Type B pancreatic cell (in vitro differentiated cells): ENCODE data around the gene PAMR1. TPM values are rescaled to one million over a fixed set of nuclear protein-coding genes. Genes with fewer than 3 reads are reported as not detected.

Experiments used
- DNase-seq: peaks from one replicate; pipeline ENCODE4 v3.0.0; 2021; ENCODE audit warnings: mixed read lengths; ENCODE audit not compliant: unreplicated experiment; ENCODE audit errors: extremely low spot score
- H3K27ac Mint-ChIP-seq: 2 replicates; pipeline ENCODE4 v1.8.0; 2021; ENCODE audit warnings: mild to moderate bottlenecking, mixed read lengths
- H3K27me3 Mint-ChIP-seq: 2 replicates; pipeline ENCODE4 v1.8.0; 2021; ENCODE audit warnings: mixed read lengths
- H3K36me3 Mint-ChIP-seq: 2 replicates; pipeline ENCODE4 v1.8.0; 2021; ENCODE audit warnings: mixed read lengths
- H3K4me1 Mint-ChIP-seq: one replicate; pipeline ENCODE4 v1.8.0; 2021; ENCODE audit warnings: mixed read lengths; ENCODE audit not compliant: unreplicated experiment
- H3K4me3 Mint-ChIP-seq: 2 replicates; pipeline ENCODE4 v1.8.0; 2021; ENCODE audit warnings: mild to moderate bottlenecking, mixed read lengths
- H3K9me3 Mint-ChIP-seq: 2 replicates; pipeline ENCODE4 v1.8.0; 2021; ENCODE audit warnings: mixed read lengths
- total RNA-seq: library from RNA; stranded (reverse); gene quantifications from 2 replicates; pipeline ENCODE4 v1.2.1, GENCODE V29; 2021; ENCODE audit warnings: low replicate concordance
- TF ChIP-seq, protein P1 (sequence below): fragments of 200-600 bp; sonication (generic); conservative IDR thresholded peaks from 2 replicates; pipeline ENCODE4 v1.5.0; 2021; ENCODE audit warnings: antibody characterized with exemption, mild to moderate bottlenecking

The PAMR1 gene
- total RNA-seq, 1 donor from 2014 or later, result 14.2 TPM

DNA sequence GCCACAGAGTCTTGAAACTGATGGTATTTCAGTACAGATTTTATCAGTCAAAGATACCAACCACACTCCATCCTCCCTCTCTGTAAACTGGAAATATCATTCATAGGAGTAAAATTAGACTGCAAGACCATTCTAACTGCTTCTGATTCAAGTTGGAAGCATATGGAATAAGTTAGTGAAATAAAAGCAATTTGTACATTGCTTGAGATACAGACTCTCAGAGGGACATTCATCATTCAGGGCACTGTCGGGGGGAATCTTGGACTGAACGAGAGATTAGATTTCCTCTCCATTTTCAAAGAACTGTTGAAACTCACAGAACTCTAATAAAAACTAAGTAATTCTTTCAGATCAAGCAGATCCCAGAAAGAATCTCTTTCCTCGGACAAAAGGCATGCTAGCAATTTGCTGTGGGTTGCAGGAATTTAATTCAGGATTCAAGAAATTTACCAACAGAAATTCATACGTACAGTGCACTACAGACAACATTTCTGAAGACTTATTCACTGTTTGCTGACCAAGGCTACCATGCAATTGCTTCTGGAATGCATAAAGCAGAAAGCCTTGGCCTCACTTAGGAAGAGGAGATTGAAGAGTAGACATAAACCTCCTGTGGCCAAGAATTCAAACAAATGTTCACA, 34.1 kb downstream of the PAMR1 start:
- Mint-ChIP-seq H3K4me3 (no peak overlapping the region), H3K27ac (no peak overlapping the region), H3K27me3 (peaks cover 29% of the 10 kb centered on the region), H3K4me1 (peaks cover 17% of the 10 kb centered on the region), H3K9me3 (peaks cover 7% of the 10 kb centered on the region), H3K36me3 (peaks cover 10% of the 10 kb centered on the region)
- TF ChIP-seq, protein P1, sequence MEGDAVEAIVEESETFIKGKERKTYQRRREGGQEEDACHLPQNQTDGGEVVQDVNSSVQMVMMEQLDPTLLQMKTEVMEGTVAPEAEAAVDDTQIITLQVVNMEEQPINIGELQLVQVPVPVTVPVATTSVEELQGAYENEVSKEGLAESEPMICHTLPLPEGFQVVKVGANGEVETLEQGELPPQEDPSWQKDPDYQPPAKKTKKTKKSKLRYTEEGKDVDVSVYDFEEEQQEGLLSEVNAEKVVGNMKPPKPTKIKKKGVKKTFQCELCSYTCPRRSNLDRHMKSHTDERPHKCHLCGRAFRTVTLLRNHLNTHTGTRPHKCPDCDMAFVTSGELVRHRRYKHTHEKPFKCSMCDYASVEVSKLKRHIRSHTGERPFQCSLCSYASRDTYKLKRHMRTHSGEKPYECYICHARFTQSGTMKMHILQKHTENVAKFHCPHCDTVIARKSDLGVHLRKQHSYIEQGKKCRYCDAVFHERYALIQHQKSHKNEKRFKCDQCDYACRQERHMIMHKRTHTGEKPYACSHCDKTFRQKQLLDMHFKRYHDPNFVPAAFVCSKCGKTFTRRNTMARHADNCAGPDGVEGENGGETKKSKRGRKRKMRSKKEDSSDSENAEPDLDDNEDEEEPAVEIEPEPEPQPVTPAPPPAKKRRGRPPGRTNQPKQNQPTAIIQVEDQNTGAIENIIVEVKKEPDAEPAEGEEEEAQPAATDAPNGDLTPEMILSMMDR, result no peak
- no peak for DNase-seq

GRCh38 chr11:35488117-35488516, 37.3 kb downstream of the PAMR1 start:
- no peak for DNase-seq
- TF ChIP-seq, protein P1, result no peak
- peaks cover 34% of the 10 kb centered on the region for H3K27me3 Mint-ChIP-seq
- H3K4me1 Mint-ChIP-seq, result peaks cover 17% of the 10 kb centered on the region
- peaks cover 10% of the 10 kb centered on the region for H3K36me3 Mint-ChIP-seq
- no peak overlapping the region for H3K27ac Mint-ChIP-seq
- no peak overlapping the region for H3K4me3 Mint-ChIP-seq
- peaks cover 9% of the 10 kb centered on the region for H3K9me3 Mint-ChIP-seq

DNA sequence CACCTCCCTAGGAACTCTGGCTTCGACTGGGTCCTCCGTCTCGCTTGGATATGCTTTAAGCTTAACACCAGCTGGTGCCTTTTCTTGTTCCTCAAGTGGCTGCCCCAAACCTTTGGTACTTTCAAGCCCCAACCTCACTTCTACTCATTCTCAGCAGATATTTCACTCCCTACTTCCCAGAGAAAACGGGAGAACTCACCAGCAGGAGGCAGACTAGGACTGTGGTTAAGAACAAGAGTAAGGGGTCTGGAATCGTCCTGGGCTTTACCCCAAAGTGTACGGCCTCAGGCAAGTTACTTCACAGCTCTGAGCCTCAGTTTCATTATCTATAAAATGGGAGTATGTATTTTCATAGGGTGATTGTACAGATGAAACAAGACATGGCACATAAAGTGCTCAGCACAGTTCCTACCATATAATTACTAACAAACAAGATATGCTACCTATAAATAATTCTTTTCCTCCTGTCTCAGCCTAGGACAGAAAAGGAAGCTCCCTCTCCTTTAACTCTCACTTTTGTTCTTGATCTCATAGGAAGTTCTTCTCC, 37.8 kb downstream of the PAMR1 start:
- peaks cover 9% of the 10 kb centered on the region for H3K36me3 Mint-ChIP-seq
- no peak overlapping the region for H3K4me3 Mint-ChIP-seq
- TF ChIP-seq, protein P1, result peak; percentile 72
- no peak overlapping the region for H3K27ac Mint-ChIP-seq
- peaks cover 17% of the 10 kb centered on the region for H3K4me1 Mint-ChIP-seq
- no peak for DNase-seq
- H3K9me3 Mint-ChIP-seq, result peaks cover 11% of the 10 kb centered on the region
- peaks cover 31% of the 10 kb centered on the region for H3K27me3 Mint-ChIP-seq

- Mint-ChIP-seq H3K4me1 (peaks cover 14% of the 10 kb centered on the region), H3K27ac (no peak overlapping the region), H3K36me3 (peaks cover 12% of the 10 kb centered on the region), H3K4me3 (no peak overlapping the region), H3K9me3 (peaks cover 11% of the 10 kb centered on the region), H3K27me3 (peaks cover 31% of the 10 kb centered on the region)
- TF ChIP-seq, protein P1, result no peak
- DNase-seq, result no peak
These were observed 38.5 kb downstream of the PAMR1 start for GRCh38 chr11:35486934-35487333.

DNA sequence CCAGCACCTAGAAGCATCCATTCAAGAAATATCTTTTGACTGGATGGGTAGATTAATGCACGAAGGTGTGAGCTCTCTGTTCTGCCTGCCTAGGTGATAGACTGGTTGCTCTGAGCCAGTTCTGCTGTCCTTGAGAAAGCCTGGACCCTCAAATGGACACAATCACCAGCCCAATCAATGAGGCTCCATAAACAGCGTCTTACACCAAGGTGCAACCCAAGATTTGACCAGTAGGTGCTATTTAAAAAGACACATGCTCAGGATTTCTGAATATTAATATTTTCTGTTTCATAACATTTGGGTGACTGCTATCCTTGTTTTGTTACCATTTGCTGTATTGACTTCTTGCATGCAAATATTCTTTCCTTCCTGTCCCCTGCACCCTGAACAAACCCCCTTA, 39.0 kb downstream of the PAMR1 start:
- Mint-ChIP-seq H3K36me3 (peaks cover 12% of the 10 kb centered on the region), H3K27me3 (peaks cover 31% of the 10 kb centered on the region), H3K4me3 (no peak overlapping the region), H3K9me3 (peaks cover 11% of the 10 kb centered on the region), H3K27ac (no peak overlapping the region), H3K4me1 (peaks cover 10% of the 10 kb centered on the region)
- TF ChIP-seq, protein P1, result peak; percentile 45
- DNase-seq, result no peak
